Fibroblast of lung (primary cell): ENCODE measurements around the gene CAMK1D. TPM values are rescaled to one million over a fixed set of nuclear protein-coding genes. Genes with fewer than 3 reads are reported as not detected.
"Not testable (repeated sequence)": the region's sequence is repeated elsewhere in the genome, so short reads cannot be mapped to it uniquely, and the experiment has no call there.

Source experiments
- DNase-seq, 2 donors: peaks; one replicate each; pipeline versions ENCODE4 v3.0.0 to v3.0.0-alpha.2; 2010; ENCODE audit warnings: low read depth in 2 of 2
- H2AFZ ChIP-seq: 2 replicates; pipeline ENCODE4 v1.5.1; 2012; ENCODE audit warnings: low read length, control low read depth, inconsistent platforms
- H3K27ac ChIP-seq: 2 replicates; pipeline ENCODE4 v1.5.1; 2011; ENCODE audit warnings: low read length, control low read depth; ENCODE audit not compliant: insufficient read depth
- H3K27me3 ChIP-seq: 2 replicates; pipeline ENCODE4 v1.5.1; 2011; ENCODE audit warnings: mild to moderate bottlenecking, low read length; ENCODE audit not compliant: control insufficient read depth, insufficient read depth
- H3K36me3 ChIP-seq: 2 replicates; pipeline ENCODE4 v1.5.1; 2011; ENCODE audit warnings: low read length; ENCODE audit not compliant: control insufficient read depth, insufficient read depth
- H3K4me1 ChIP-seq: 2 replicates; pipeline ENCODE4 v1.5.1; 2011; ENCODE audit warnings: low read length; ENCODE audit not compliant: control insufficient read depth, insufficient read depth; ENCODE audit errors: extremely low read depth
- H3K4me2 ChIP-seq: 2 replicates; pipeline ENCODE4 v1.5.1; 2011; ENCODE audit warnings: low read length, control low read depth; ENCODE audit not compliant: insufficient read depth; ENCODE audit errors: extremely low read depth
- H3K4me3 ChIP-seq, 4 experiments: fragments of 200-600 bp in 1 of 4; sonication (generic) in 1 of 4; replicated peaks in 1 of 4; 2 replicates each; pipeline ENCODE4 v1.5.1; 2011 to 2016; ENCODE audit warnings: low read length in 4 of 4, low read depth in 3 of 4, mild to moderate bottlenecking in 3 of 4, control low read depth in 2 of 4, inconsistent platforms in 1 of 4, mixed read lengths in 1 of 4; ENCODE audit not compliant: insufficient read depth in 1 of 4; ENCODE audit errors: control extremely low read depth in 1 of 4
- H3K79me2 ChIP-seq: 2 replicates; pipeline ENCODE4 v1.5.1; 2012; ENCODE audit warnings: mild to moderate bottlenecking, low read length, inconsistent platforms; ENCODE audit not compliant: control insufficient read depth, insufficient read depth
- H3K9ac ChIP-seq: 2 replicates; pipeline ENCODE4 v1.5.1; 2011; ENCODE audit warnings: mild to moderate bottlenecking, low read length, control low read depth; ENCODE audit not compliant: insufficient read depth
- H3K9me3 ChIP-seq: 2 replicates; pipeline ENCODE4 v1.5.1; 2012; ENCODE audit warnings: low read depth, low read length; ENCODE audit not compliant: control insufficient read depth, insufficient read depth
- H4K20me1 ChIP-seq: 2 replicates; pipeline ENCODE4 v1.5.1; 2011; ENCODE audit warnings: low read length; ENCODE audit not compliant: control insufficient read depth, insufficient read depth; ENCODE audit errors: extremely low read depth
- CTCF ChIP-seq, 2 donors: IDR thresholded peaks in 1 of 2; conservative IDR thresholded peaks in 1 of 2; 1 replicate in 1 of 2; 2 replicates in 1 of 2; pipeline ENCODE4 v1.5.1; 2011 to 2012; ENCODE audit warnings: low read length in 2 of 2, control low read depth in 1 of 2, inconsistent platforms in 1 of 2, low read depth in 1 of 2, mild to moderate bottlenecking in 1 of 2
- EZH2 ChIP-seq: IDR thresholded peaks from 2 replicates; pipeline ENCODE4 v1.5.1; 2012; ENCODE audit warnings: low read length, control low read depth, mild to moderate bottlenecking; ENCODE audit errors: missing control alignments
- polyA plus RNA-seq, 2 donors: library from polyadenylated mRNA; depleted of rRNA in 1 of 2; stranded (reverse) in 1 of 2; unstranded in 1 of 2; fragments of >200 nt; gene quantifications; 2 replicates each; pipeline ENCODE4 v1.2.1, GENCODE V29; 2011 to 2012; ENCODE audit warnings: missing spikeins in 1 of 2
- total RNA-seq: library from RNA; depleted of rRNA; stranded (reverse); fragments of >200 nt; gene quantifications from 2 replicates; pipeline ENCODE4 v1.2.1, GENCODE V29; 2014

Gene CAMK1D
- total and polyA plus RNA-seq, 2 donors (not counting 1 experiment from before 2014, with no cell fraction given) = 2.3 TPM

DNA sequence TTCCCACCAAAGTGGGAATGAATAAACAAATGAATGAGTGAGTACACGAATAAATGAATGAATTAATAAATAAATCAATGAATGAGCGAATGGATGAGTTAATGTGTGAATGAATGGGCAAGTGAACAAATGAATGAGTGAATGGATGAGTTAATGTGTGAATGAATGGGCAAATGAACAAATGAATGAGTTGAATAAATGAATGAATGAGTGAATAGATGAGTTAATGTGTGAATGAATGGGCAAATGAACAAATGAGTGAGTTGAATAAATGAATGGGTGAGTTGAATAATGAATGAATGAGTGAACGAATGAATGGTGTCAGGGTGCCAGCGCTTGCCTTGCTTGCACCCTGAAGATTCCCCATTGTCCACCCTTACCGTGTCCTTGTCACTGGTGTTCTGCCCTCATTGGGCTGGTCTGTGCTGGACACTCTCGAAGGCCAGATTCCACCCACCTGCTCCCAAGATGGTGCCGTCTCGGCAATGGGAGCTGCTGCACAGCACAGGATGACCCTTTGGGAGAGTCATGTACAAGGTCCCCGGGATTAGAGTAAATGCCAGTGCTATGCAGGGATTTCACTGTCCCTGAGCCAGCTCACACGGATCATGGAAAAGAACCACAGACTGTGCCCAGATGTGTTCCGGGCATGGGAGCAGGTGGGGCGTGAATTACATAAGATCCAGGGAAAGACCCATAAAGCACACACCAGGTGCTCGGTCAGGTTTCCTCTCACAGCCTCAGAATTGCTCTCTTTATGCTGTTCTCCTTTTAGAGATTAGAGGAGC lies 83.2 kb downstream of the CAMK1D start:
- Histone ChIP-seq H3K27me3 (peaks cover 7% of the 10 kb centered on the region), H3K36me3 (no peaks in the 10 kb centered on the region), H3K79me2 (no peaks in the 10 kb centered on the region), H2AFZ (no peak overlapping the region), H4K20me1 (no peaks in the 10 kb centered on the region), H3K4me3 (no peak overlapping the region), H3K9ac (no peak overlapping the region), H3K27ac (no peak overlapping the region), H3K9me3 (no peaks in the 10 kb centered on the region), H3K4me1 (no peaks in the 10 kb centered on the region), H3K4me2 (no peak overlapping the region)
- no peak for DNase-seq
- TF ChIP-seq CTCF (conservative IDR thresholded peaks at IDR 0.05 in 1 of 2, IDR thresholded peaks at IDR 0.05 in 1 of 2; ENCODE audit: low read depth in 1 of 2, low read length in 2 of 2) (no peak), EZH2 (no peak)

DNA sequence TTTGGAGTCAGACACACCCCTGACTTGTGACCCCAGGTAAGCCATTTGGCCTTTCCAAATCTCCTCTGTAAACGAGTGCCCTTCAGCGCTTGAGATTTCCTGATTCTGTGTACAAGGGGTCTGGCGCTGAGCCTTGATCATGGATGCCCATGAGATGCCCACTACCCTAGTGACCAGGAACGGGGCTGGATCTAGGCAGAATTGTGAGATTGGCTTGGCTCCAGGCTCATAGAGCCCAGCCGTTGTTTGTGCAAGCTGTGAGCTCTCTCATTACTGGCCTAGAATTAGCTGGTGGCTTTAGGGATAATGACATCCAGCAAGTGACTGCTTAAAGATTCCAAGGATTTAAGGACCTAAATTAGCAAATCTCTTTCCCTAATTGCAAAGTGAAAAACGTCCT lies 84.9 kb downstream of the CAMK1D start:
- H3K9me3 ChIP-seq = no peaks in the 10 kb centered on the region
- no peaks in the 10 kb centered on the region for H3K79me2 ChIP-seq
- no peak overlapping the region for H3K27ac ChIP-seq
- H3K4me3 ChIP-seq = no peak overlapping the region
- DNase-seq = no peak
- no peaks in the 10 kb centered on the region for H3K4me1 ChIP-seq
- H3K4me2 ChIP-seq = no peak overlapping the region
- peaks cover 7% of the 10 kb centered on the region for H3K27me3 ChIP-seq
- no peak overlapping the region for H2AFZ ChIP-seq
- TF ChIP-seq EZH2 (no peak), CTCF (conservative IDR thresholded peaks at IDR 0.05 in 1 of 2, IDR thresholded peaks at IDR 0.05 in 1 of 2; ENCODE audit: low read depth in 1 of 2, low read length in 2 of 2) (no peak)
- no peak overlapping the region for H3K9ac ChIP-seq
- no peaks in the 10 kb centered on the region for H4K20me1 ChIP-seq
- no peaks in the 10 kb centered on the region for H3K36me3 ChIP-seq

- H3K4me3 ChIP-seq, H3K79me2 ChIP-seq, H2AFZ ChIP-seq, H3K9ac ChIP-seq, H3K9me3 ChIP-seq, H4K20me1 ChIP-seq, H3K36me3 ChIP-seq, H3K4me1 ChIP-seq, DNase-seq, H3K4me2 ChIP-seq, H3K27me3 ChIP-seq, H3K27ac ChIP-seq: not testable (repeated sequence)
Observed at GRCh38 chr10:12434677-12435076, 85.3 kb downstream of the CAMK1D start.
